Neural cell (in vitro differentiated cells): ENCODE measurements around the gene MOGAT3.

Source experiments
- EP300 ChIP-seq: fragments of 450-650 bp; conservative IDR thresholded peaks from 2 replicates; pipeline ENCODE4 v1.6.1; 2014; ENCODE audit warnings: antibody characterized with exemption, mild to moderate bottlenecking, moderate library complexity; ENCODE audit not compliant: poor library complexity, severe bottlenecking
- POLR2AphosphoS5 ChIP-seq: IDR thresholded peaks from 2 replicates; pipeline ENCODE4 v1.6.1; 2012
- TAF1 ChIP-seq: IDR thresholded peaks from 2 replicates; pipeline ENCODE4 v1.6.1; 2012; ENCODE audit warnings: low read depth
- TF ChIP-seq, protein P1 (sequence below): fragments of 450-650 bp; IDR thresholded peaks from 2 replicates; pipeline ENCODE4 v1.5.1; 2014; ENCODE audit warnings: antibody characterized with exemption, mild to moderate bottlenecking, moderate library complexity; ENCODE audit not compliant: poor library complexity, severe bottlenecking
- TF ChIP-seq, protein P2 (sequence below): IDR thresholded peaks from 2 replicates; pipeline ENCODE4 v1.6.1; 2012; ENCODE audit warnings: borderline replicate concordance

DNA sequence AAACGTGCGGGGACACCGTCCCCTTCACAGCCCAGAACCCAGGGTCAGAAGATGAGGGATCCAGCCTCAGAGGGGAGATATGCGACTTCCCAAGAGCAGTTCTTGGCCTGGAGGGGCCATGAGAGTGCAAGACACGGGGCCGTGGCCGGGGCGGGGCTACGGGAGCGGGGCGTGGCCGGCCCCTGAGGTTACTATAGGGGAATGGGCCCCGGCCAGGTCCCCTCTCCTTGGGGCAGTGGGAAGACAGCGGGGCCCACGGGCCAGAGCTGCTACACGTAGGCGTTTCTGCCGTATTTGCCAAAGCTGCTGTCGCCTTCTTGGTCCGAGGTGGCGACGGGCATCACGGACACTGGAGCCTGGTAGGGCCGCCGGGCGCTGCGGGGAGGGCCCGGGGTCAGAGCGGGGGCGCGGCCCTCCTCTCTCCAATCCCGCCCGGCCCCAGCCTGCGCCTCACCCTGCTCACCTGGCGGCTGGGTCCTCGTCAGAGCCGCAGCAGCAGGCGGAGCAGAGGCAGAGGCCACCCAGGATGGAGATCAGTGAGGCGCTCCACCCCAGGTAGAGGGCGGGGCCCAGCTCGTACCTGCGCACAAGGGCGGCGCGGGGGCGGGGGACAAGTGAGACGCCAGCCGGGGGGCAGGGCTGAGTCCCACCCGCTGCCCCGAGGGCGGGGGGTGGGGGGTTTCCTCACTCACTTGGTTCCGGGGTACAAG is 31.5 kb upstream of the MOGAT3 start:
- TF ChIP-seq, protein P1, sequence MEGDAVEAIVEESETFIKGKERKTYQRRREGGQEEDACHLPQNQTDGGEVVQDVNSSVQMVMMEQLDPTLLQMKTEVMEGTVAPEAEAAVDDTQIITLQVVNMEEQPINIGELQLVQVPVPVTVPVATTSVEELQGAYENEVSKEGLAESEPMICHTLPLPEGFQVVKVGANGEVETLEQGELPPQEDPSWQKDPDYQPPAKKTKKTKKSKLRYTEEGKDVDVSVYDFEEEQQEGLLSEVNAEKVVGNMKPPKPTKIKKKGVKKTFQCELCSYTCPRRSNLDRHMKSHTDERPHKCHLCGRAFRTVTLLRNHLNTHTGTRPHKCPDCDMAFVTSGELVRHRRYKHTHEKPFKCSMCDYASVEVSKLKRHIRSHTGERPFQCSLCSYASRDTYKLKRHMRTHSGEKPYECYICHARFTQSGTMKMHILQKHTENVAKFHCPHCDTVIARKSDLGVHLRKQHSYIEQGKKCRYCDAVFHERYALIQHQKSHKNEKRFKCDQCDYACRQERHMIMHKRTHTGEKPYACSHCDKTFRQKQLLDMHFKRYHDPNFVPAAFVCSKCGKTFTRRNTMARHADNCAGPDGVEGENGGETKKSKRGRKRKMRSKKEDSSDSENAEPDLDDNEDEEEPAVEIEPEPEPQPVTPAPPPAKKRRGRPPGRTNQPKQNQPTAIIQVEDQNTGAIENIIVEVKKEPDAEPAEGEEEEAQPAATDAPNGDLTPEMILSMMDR: no peak
- TF ChIP-seq EP300: no peak
- TF ChIP-seq, protein P2, sequence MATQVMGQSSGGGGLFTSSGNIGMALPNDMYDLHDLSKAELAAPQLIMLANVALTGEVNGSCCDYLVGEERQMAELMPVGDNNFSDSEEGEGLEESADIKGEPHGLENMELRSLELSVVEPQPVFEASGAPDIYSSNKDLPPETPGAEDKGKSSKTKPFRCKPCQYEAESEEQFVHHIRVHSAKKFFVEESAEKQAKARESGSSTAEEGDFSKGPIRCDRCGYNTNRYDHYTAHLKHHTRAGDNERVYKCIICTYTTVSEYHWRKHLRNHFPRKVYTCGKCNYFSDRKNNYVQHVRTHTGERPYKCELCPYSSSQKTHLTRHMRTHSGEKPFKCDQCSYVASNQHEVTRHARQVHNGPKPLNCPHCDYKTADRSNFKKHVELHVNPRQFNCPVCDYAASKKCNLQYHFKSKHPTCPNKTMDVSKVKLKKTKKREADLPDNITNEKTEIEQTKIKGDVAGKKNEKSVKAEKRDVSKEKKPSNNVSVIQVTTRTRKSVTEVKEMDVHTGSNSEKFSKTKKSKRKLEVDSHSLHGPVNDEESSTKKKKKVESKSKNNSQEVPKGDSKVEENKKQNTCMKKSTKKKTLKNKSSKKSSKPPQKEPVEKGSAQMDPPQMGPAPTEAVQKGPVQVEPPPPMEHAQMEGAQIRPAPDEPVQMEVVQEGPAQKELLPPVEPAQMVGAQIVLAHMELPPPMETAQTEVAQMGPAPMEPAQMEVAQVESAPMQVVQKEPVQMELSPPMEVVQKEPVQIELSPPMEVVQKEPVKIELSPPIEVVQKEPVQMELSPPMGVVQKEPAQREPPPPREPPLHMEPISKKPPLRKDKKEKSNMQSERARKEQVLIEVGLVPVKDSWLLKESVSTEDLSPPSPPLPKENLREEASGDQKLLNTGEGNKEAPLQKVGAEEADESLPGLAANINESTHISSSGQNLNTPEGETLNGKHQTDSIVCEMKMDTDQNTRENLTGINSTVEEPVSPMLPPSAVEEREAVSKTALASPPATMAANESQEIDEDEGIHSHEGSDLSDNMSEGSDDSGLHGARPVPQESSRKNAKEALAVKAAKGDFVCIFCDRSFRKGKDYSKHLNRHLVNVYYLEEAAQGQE: no peak
- TF ChIP-seq POLR2AphosphoS5: no peak
- TF ChIP-seq TAF1: no peak
